ENCODE data around the gene PTPRG.

PTPRG gene

GRCh38 chr3:61559136-61559731, 2.1 kb upstream of the PTPRG start:
- H3K9ac ChIP-seq, result peak overlapping the region in 5 of 11 experiments; percentile 90 to 94 (median 91); a peak in 7 of 22 replicates
- peaks cover 0 to 2% (median 0%) of the 10 kb centered on the region in 11 experiments; a peak in 2 of 22 replicates for H3K36me3 ChIP-seq
- H3K4me2 ChIP-seq, result peak overlapping the region; percentile 79 to 98 (median 96)
- peaks cover 21 to 43% (median 30%) of the 10 kb centered on the region in 10 experiments for H3K4me1 ChIP-seq
- H4K20me1 ChIP-seq, result peaks cover 11 to 25% (median 18%) of the 10 kb centered on the region in 11 experiments
- peaks cover 17 to 42% (median 28%) of the 10 kb centered on the region in 11 experiments for H3K27me3 ChIP-seq
- peak overlapping the region in 8 of 11 experiments; percentile 92 to 98 (median 94); a peak in 14 of 22 replicates for H3K27ac ChIP-seq
- H3K4me3 ChIP-seq, result peak overlapping the region in 6 of 10 experiments; percentile 71 to 93 (median 81); a peak in 7 of 20 replicates
- H3K9me3 ChIP-seq (replicated peaks in 1 of 11), result peaks cover 0 to 12% (median 6%) of the 10 kb centered on the region in 11 experiments; a peak in 12 of 22 replicates
- no peak for TF ChIP-seq Cebpa-rat (IDR thresholded peaks at IDR 0.05)

DNA sequence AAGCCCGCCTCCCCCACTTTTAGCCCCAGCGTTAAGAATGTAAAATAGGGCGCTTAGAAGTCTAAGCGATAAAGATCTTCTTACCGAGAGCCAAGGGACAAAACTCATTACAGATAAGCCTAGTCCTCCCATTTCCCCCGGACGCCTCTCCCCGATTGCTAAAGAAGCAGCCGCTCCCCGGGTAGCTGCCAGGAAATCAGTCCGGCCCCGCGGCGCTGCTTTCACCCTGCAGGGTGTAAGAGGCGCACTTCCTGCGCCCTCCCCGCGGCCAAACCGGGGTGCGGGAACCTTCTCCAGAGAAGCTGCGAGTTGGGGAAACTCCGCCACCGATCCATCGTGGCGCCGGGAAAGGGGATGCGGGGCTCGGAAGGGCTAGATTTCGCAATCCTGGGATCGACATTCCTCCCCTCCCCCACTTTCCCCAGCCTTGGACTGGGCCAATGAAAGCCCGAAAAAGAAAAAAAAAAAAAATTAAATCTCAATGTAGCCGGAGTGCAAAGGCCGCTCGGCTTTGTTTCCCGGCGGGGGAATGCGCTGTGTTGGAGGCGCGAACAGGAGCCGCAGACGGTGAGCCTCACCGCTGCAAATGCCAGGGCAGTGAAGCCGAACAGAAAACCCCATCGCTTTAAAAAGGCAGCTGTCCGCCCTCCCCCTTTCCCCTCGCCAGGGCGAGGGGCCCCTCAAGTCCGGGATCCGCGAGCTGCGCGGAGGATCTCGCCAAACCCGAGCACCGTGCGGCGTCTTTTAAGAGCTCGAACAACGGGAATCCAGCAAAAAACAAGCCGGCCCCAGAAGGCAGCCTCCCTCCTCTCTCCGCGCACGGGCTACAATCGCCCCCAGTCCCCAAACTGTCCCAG, 626 bp upstream of the PTPRG start:
- Histone ChIP-seq H3K27me3 (peaks cover 23 to 52% (median 38%) of the 10 kb centered on the region in 11 experiments), H3K4me2 (peak overlapping the region; percentile 79 to 98 (median 96)), H3K4me1 (peaks cover 22 to 52% (median 32%) of the 10 kb centered on the region in 10 experiments), H3K9me3 (replicated peaks in 1 of 11) (peaks cover 0 to 18% (median 7%) of the 10 kb centered on the region in 11 experiments; a peak in 12 of 22 replicates), H3K36me3 (peaks cover 0 to 7% (median 0%) of the 10 kb centered on the region in 11 experiments; a peak in 4 of 22 replicates), H3K4me3 (peak overlapping the region; percentile 71 to 93 (median 82)), H3K9ac (peak overlapping the region; percentile 86 to 94 (median 90)), H4K20me1 (peaks cover 25 to 40% (median 33%) of the 10 kb centered on the region in 11 experiments), H3K27ac (peak overlapping the region; percentile 84 to 98 (median 92))
- peak in 9 of 11 experiments; percentile 62 to 94 (median 80); a peak in 15 of 22 replicates for TF ChIP-seq Cebpa-rat (IDR thresholded peaks at IDR 0.05)

DNA sequence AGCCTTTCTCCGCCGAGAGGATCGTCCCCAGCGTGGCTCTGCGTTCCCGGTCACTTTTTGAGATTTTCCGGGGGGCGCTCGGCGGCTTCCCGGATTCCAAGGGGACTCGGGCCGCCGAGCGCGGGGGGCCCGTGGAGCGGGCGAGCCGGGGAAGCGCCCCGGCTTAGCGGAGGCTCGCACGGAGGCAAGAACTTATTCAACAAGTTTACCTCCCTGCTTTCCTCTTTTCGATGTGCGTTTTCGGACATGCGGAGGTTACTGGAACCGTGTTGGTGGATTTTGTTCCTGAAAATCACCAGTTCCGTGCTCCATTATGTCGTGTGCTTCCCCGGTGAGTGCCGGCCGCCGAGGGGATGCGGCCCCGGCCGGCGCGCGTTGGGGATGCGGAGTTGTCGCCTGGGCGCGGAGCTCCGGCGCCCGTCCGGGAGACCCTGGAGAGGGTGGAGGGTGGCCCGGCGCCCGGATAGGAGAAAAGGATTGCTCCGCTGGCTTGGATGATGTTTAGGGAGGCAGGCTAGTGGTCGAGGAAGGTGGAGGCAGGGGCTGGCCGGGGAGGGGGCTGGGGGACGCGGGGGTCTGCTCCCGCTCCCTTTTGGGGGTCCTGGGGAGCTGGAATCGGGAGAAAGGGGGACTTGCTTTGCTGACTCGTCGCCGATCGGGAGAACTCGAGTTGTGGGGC, 810 bp downstream of the PTPRG start:
- Histone ChIP-seq H3K9ac (peak overlapping the region; percentile 86 to 94 (median 90)), H3K4me2 (peak overlapping the region; percentile 91 to 99 (median 96)), H3K27ac (peak overlapping the region; percentile 84 to 98 (median 92)), H3K9me3 (replicated peaks in 1 of 11) (peaks cover 0 to 18% (median 7%) of the 10 kb centered on the region in 11 experiments; a peak in 12 of 22 replicates), H4K20me1 (peaks cover 39 to 54% (median 48%) of the 10 kb centered on the region in 11 experiments), H3K4me3 (peak overlapping the region; percentile 71 to 93 (median 82)), H3K36me3 (peaks cover 0 to 7% (median 0%) of the 10 kb centered on the region in 11 experiments; a peak in 5 of 22 replicates), H3K4me1 (peaks cover 21 to 46% (median 25%) of the 10 kb centered on the region in 10 experiments), H3K27me3 (peaks cover 23 to 52% (median 38%) of the 10 kb centered on the region in 11 experiments)
- TF ChIP-seq Cebpa-rat (IDR thresholded peaks at IDR 0.05), result no peak

- peaks cover 0 to 17% (median 7%) of the 10 kb centered on the region in 11 experiments; a peak in 12 of 22 replicates for H3K9me3 ChIP-seq (replicated peaks in 1 of 11)
- peaks cover 21 to 44% (median 25%) of the 10 kb centered on the region in 10 experiments for H3K4me1 ChIP-seq
- peak overlapping the region; percentile 86 to 94 (median 90) for H3K9ac ChIP-seq
- peak overlapping the region; percentile 71 to 93 (median 82) for H3K4me3 ChIP-seq
- H3K4me2 ChIP-seq, result peak overlapping the region; percentile 91 to 99 (median 96)
- peaks cover 43 to 61% (median 54%) of the 10 kb centered on the region in 11 experiments for H4K20me1 ChIP-seq
- TF ChIP-seq Cebpa-rat (IDR thresholded peaks at IDR 0.05), result no peak
- peak overlapping the region in 10 of 11 experiments; percentile 21 to 98 (median 93); a peak in 17 of 22 replicates for H3K27ac ChIP-seq
- H3K36me3 ChIP-seq, result peaks cover 0 to 7% (median 0%) of the 10 kb centered on the region in 11 experiments; a peak in 5 of 22 replicates
- H3K27me3 ChIP-seq, result peaks cover 23 to 52% (median 38%) of the 10 kb centered on the region in 11 experiments
These were observed 1.4 kb downstream of the PTPRG start for GRCh38 chr3:61562721-61563312.

- peaks cover 23 to 52% (median 38%) of the 10 kb centered on the region in 11 experiments for H3K27me3 ChIP-seq
- H3K4me1 ChIP-seq, result peaks cover 22 to 47% (median 28%) of the 10 kb centered on the region in 10 experiments
- H3K36me3 ChIP-seq, result peaks cover 0 to 7% (median 0%) of the 10 kb centered on the region in 11 experiments; a peak in 5 of 22 replicates
- peaks cover 43 to 66% (median 62%) of the 10 kb centered on the region in 11 experiments for H4K20me1 ChIP-seq
- H3K9me3 ChIP-seq (replicated peaks in 1 of 11), result peaks cover 0 to 9% (median 4%) of the 10 kb centered on the region in 11 experiments; a peak in 8 of 22 replicates
- H3K4me2 ChIP-seq, result peak overlapping the region; percentile 91 to 99 (median 96)
- no peak for TF ChIP-seq Cebpa-rat (IDR thresholded peaks at IDR 0.05)
- peak overlapping the region in 6 of 11 experiments; percentile 91 to 98 (median 94); a peak in 12 of 22 replicates for H3K27ac ChIP-seq
- H3K9ac ChIP-seq, result peak overlapping the region; percentile 86 to 94 (median 90)
- H3K4me3 ChIP-seq, result peak overlapping the region; percentile 71 to 93 (median 82)
These were observed 2.2 kb downstream of the PTPRG start for GRCh38 chr3:61563313-61564271.

DNA sequence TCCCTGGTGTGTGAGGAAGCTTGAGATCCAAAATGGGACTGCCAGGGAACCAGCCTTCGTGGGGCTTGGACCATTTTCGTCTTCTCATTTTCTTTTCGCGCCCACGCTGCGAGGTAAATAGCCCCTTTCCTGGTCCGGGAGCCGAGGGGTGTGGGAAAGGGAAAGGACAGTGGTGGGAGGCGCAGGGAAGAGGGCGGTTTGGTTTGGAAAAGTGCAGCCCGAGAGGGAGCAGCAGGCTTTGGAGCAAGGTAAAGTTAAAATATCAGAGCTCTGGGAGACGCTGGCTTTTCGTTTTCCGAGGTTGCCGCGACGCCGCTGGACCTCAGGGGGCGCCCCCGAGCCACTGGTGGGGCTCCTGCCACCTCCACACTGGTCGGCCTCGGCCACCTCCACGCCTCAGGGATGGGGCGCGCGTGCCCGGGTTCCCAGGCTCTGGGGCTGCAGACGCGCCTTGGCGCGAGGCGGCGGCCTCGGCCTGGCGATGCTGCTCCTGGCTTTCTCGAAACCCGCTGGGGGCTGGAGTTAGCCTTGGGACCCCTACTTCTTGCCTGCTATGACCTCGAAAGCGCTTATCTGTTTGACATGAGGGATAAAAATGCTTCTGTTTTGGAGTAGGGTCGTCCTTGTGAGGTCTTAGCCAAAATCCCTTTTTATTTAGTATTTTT, 3.2 kb downstream of the PTPRG start:
- Histone ChIP-seq H3K4me3 (peak overlapping the region in 9 of 10 experiments; percentile 71 to 93 (median 82); a peak in 11 of 20 replicates), H3K4me2 (peak overlapping the region; percentile 91 to 99 (median 96)), H3K9ac (peak overlapping the region in 2 of 11 experiments; percentile 91 to 94; a peak in 2 of 22 replicates), H3K36me3 (peaks cover 0 to 7% (median 0%) of the 10 kb centered on the region in 11 experiments; a peak in 5 of 22 replicates), H3K27me3 (peaks cover 23 to 52% (median 38%) of the 10 kb centered on the region in 11 experiments), H4K20me1 (peaks cover 48 to 75% (median 71%) of the 10 kb centered on the region in 11 experiments), H3K27ac (no peak overlapping the region), H3K4me1 (peaks cover 19 to 51% (median 31%) of the 10 kb centered on the region in 10 experiments), H3K9me3 (replicated peaks in 1 of 11) (peaks cover 0 to 8% (median 4%) of the 10 kb centered on the region in 11 experiments; a peak in 6 of 22 replicates)
- no peak for TF ChIP-seq Cebpa-rat (IDR thresholded peaks at IDR 0.05)

Measured in BLaER1 treated with 17β-estradiol and CSF1 and Interleukin-3, amounts not matched to agents 10 nM and 100 nM (cell line).